Mesenchymal stem cell (in vitro differentiated cells and primary cell): ENCODE results near the gene PACSIN3.
A peak's percentile ranks its signal among the peaks of the same experiment; 100 is the strongest.

Source experiments
- DNase-seq: peaks from one replicate; pipeline ENCODE4 v3.0.0-alpha.2; 2013
- H2AFZ ChIP-seq: one replicate; pipeline ENCODE4 v1.6.1; 2013; ENCODE audit warnings: low read depth, mild to moderate bottlenecking, control low read depth, inconsistent platforms, low read length, moderate library complexity
- H2AK5ac ChIP-seq: 2 replicates; pipeline ENCODE4 v1.6.1; 2013; ENCODE audit warnings: low read length, moderate library complexity, mild to moderate bottlenecking, inconsistent platforms; ENCODE audit not compliant: severe bottlenecking
- H2BK120ac ChIP-seq: one replicate; pipeline ENCODE4 v1.6.1; 2013; ENCODE audit warnings: low read depth, mild to moderate bottlenecking, inconsistent platforms, low read length, moderate library complexity
- H2BK12ac ChIP-seq, 2 experiments: one replicate each; pipeline ENCODE4 v1.6.1; 2013; ENCODE audit warnings: inconsistent platforms in 2 of 2, low read length in 2 of 2, mild to moderate bottlenecking in 2 of 2, moderate library complexity in 2 of 2, control low read depth in 1 of 2
- H2BK15ac ChIP-seq: one replicate; pipeline ENCODE4 v1.6.1; 2013; ENCODE audit warnings: mild to moderate bottlenecking, low read depth, inconsistent platforms; ENCODE audit not compliant: poor library complexity, severe bottlenecking
- H2BK5ac ChIP-seq: 2 replicates; pipeline ENCODE4 v1.6.1; 2013; ENCODE audit warnings: low read depth, mild to moderate bottlenecking, low read length, control low read depth, inconsistent platforms; ENCODE audit not compliant: poor library complexity, severe bottlenecking
- H3K14ac ChIP-seq, 2 experiments: one replicate each; pipeline ENCODE4 v1.6.1; 2013; ENCODE audit warnings: inconsistent platforms in 2 of 2, low read length in 2 of 2, control low read depth in 1 of 2, mild to moderate bottlenecking in 1 of 2, moderate library complexity in 1 of 2
- H3K18ac ChIP-seq, 2 experiments: one replicate each; pipeline ENCODE4 v1.6.1; 2013; ENCODE audit warnings: inconsistent platforms in 2 of 2, low read length in 2 of 2, control low read depth in 1 of 2, low read depth in 1 of 2, mild to moderate bottlenecking in 1 of 2
- H3K23ac ChIP-seq, 2 experiments: one replicate each; pipeline ENCODE4 v1.6.1; 2013; ENCODE audit warnings: inconsistent platforms in 2 of 2, low read length in 2 of 2, mild to moderate bottlenecking in 2 of 2, moderate library complexity in 2 of 2, control low read depth in 1 of 2
- H3K27ac ChIP-seq: 2 replicates; pipeline ENCODE4 v1.5.1; 2013; ENCODE audit warnings: mild to moderate bottlenecking, moderate library complexity, low read length, control low read depth, inconsistent platforms; ENCODE audit not compliant: poor library complexity, severe bottlenecking
- H3K27me3 ChIP-seq, 2 experiments: 2 replicates each; pipeline versions ENCODE4 v1.6.1 to v1.7.0; 2013; ENCODE audit warnings: low read length in 2 of 2, mild to moderate bottlenecking in 2 of 2, moderate library complexity in 2 of 2, control low read depth in 1 of 2, inconsistent platforms in 1 of 2; ENCODE audit not compliant: control insufficient read depth in 1 of 2, insufficient read depth in 1 of 2
- H3K36me3 ChIP-seq, 2 experiments: 2 replicates each; pipeline versions ENCODE4 v1.6.1 to v1.7.0; 2013; ENCODE audit warnings: low read length in 2 of 2, control low read depth in 1 of 2, inconsistent platforms in 1 of 2, low read depth in 1 of 2, mild to moderate bottlenecking in 1 of 2; ENCODE audit not compliant: insufficient read depth in 2 of 2, control insufficient read depth in 1 of 2
- H3K4ac ChIP-seq, 2 experiments: one replicate each; pipeline ENCODE4 v1.6.1; 2013; ENCODE audit warnings: inconsistent platforms in 2 of 2, low read length in 2 of 2, mild to moderate bottlenecking in 2 of 2, moderate library complexity in 2 of 2, control low read depth in 1 of 2, low read depth in 1 of 2
- H3K4me1 ChIP-seq: 2 replicates; pipeline ENCODE4 v1.6.1; 2013; ENCODE audit warnings: low read depth, low read length, control low read depth; ENCODE audit not compliant: control insufficient read depth, insufficient read depth
- H3K4me2 ChIP-seq: 2 replicates; pipeline ENCODE4 v1.6.1; 2013; ENCODE audit warnings: low read length, mild to moderate bottlenecking, inconsistent platforms; ENCODE audit not compliant: poor library complexity, severe bottlenecking
- H3K4me3 ChIP-seq, 2 experiments: 2 replicates each; pipeline versions ENCODE4 v1.5.1 to v1.7.0; 2013; ENCODE audit warnings: low read length in 2 of 2, mild to moderate bottlenecking in 2 of 2, control low read depth in 1 of 2, low read depth in 1 of 2; ENCODE audit not compliant: insufficient read depth in 1 of 2
- H3K79me1 ChIP-seq: replicated peaks from 2 replicates; pipeline ENCODE4 v1.6.1; 2013; ENCODE audit warnings: mild to moderate bottlenecking, control low read depth, low read length, inconsistent platforms; ENCODE audit not compliant: poor library complexity, severe bottlenecking
- H3K9ac ChIP-seq: 2 replicates; pipeline ENCODE4 v1.7.0; 2013; ENCODE audit warnings: mild to moderate bottlenecking, low read length, moderate library complexity
- H3K9me3 ChIP-seq: 2 replicates; pipeline ENCODE4 v1.7.0; 2013; ENCODE audit warnings: mild to moderate bottlenecking, low read length; ENCODE audit not compliant: control insufficient read depth
- H4K8ac ChIP-seq: one replicate; pipeline ENCODE4 v1.6.1; 2013; ENCODE audit warnings: inconsistent platforms, mild to moderate bottlenecking, low read length, moderate library complexity
- H4K91ac ChIP-seq: one replicate; pipeline ENCODE4 v1.6.1; 2013; ENCODE audit warnings: mild to moderate bottlenecking, low read length, inconsistent platforms
- WGBS: methylation state at CpG from one replicate; pipeline ENCODE4 v1.1.7; 2013; ENCODE audit warnings: mixed read lengths; 5-methylcytosine and 5-hydroxymethylcytosine counted together

PACSIN3 gene

GRCh38 chr11:47155879-47156278 lies 30.4 kb downstream of the PACSIN3 start:
- Histone ChIP-seq H3K23ac (no peak overlapping the region), H3K4ac (no peak overlapping the region), H3K14ac (no peak overlapping the region), H3K79me1 (peaks cover 4% of the 10 kb centered on the region), H3K4me3 (no peak overlapping the region), H2AFZ (no peak overlapping the region), H3K4me1 (peaks cover 18% of the 10 kb centered on the region), H2BK15ac (no peak overlapping the region), H3K27ac (no peak overlapping the region), H3K9ac (no peak overlapping the region), H2BK5ac (no peak overlapping the region), H3K27me3 (no peaks in the 10 kb centered on the region), H2BK120ac (no peak overlapping the region), H4K8ac (no peak overlapping the region), H3K4me2 (no peak overlapping the region), H3K36me3 (peaks cover 22 to 32% of the 10 kb centered on the region in 2 experiments), H3K18ac (no peak overlapping the region), H2BK12ac (no peak overlapping the region), H3K9me3 (no peaks in the 10 kb centered on the region), H2AK5ac (no peak overlapping the region), H4K91ac (peak overlapping the region; percentile 28)
- WGBS: 84% methylated on average over 4 of the region's 4 CpGs
- DNase-seq: no peak

- Histone ChIP-seq H4K91ac (no peak overlapping the region), H3K9me3 (no peaks in the 10 kb centered on the region)
- DNase-seq: no peak
These were observed 31.3 kb downstream of the PACSIN3 start for GRCh38 chr11:47154616-47155570.

DNA sequence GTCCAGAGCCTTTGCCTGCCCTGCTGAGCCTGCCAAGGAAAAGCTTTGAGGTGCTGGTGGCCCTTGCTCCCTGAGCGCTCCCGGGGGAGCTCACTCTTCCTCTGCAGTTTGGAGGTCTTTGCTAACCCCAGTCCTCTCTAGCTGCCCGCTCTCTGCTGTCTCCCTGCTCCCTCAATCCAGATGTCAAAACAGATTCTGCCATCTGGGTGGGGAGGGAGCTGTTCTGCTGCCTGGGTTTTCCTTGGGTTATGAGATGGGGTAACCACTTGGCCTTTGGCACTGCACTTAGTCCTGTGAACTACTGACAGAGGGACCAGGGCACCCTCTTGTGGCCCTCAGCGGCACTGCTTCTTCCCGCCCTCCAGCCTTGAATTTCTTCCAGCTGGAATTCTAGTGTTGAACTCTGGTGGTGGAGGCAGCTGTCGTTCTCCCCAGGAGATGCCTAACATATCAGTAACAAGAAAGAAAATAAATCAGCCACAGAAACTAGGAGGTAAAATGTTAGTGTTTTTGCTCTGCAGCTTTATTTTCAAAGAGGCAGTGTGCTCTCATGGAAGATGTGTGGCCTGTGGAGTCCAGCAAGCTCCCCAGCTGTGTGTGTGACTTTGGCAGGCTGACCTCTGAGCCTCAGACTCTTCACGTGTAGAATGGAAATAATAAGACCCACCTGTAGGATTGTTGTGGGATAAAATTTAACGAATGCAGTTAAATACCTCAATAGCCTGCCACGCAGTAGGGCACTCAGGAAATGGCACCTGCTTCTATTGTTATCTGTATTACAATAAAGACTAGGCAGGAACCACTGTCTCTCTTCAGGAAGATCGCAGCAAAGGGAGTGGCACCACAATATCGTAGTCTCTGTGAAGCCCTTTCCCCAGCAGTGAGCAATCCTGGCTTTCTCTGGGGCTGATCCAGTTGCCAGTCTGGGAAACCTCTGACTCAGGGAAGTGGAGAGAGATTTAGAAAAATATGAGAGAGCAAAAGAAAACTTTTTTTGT lies 33.0 kb downstream of the PACSIN3 start:
- H3K23ac ChIP-seq: no peak overlapping the region
- 55% methylated on average over 8 of the region's 11 CpGs for WGBS
- peak overlapping the region; percentile 79 for H4K8ac ChIP-seq
- peaks cover 4% of the 10 kb centered on the region for H3K79me1 ChIP-seq
- peak overlapping the region in 1 of 2 experiments; percentile 68 for H3K18ac ChIP-seq
- H3K4me2 ChIP-seq: no peak overlapping the region
- peak; percentile 86 for DNase-seq
- no peak overlapping the region for H3K14ac ChIP-seq
- H4K91ac ChIP-seq: no peak overlapping the region
- H3K4ac ChIP-seq: peak overlapping the region in 1 of 2 experiments; percentile 37
- H3K27ac ChIP-seq: no peak overlapping the region
- peak overlapping the region; percentile 46 for H3K9ac ChIP-seq
- no peak overlapping the region for H2AFZ ChIP-seq
- H2BK12ac ChIP-seq: peak overlapping the region in 1 of 2 experiments; percentile 33
- no peak overlapping the region for H3K4me3 ChIP-seq
- H3K36me3 ChIP-seq: peaks cover 23 to 28% of the 10 kb centered on the region in 2 experiments
- no peaks in the 10 kb centered on the region for H3K27me3 ChIP-seq
- H3K9me3 ChIP-seq: no peaks in the 10 kb centered on the region
- H2BK5ac ChIP-seq: no peak overlapping the region
- peak overlapping the region; percentile 67 for H2BK15ac ChIP-seq
- peaks cover 18% of the 10 kb centered on the region for H3K4me1 ChIP-seq
- no peak overlapping the region for H2BK120ac ChIP-seq
- peak overlapping the region; percentile 37 for H2AK5ac ChIP-seq

More at GRCh38 chr11:47154616-47155570, 31.3 kb downstream of the PACSIN3 start:
- Histone ChIP-seq H3K14ac (no peak overlapping the region), H2BK15ac (no peak overlapping the region), H3K4me1 (peaks cover 18% of the 10 kb centered on the region), H2AK5ac (no peak overlapping the region), H3K18ac (peak overlapping the region in 1 of 2 experiments; percentile 13), H2BK5ac (no peak overlapping the region), H3K4me3 (no peak overlapping the region), H3K79me1 (peaks cover 4% of the 10 kb centered on the region), H3K4ac (no peak overlapping the region), H3K4me2 (no peak overlapping the region), H2BK12ac (no peak overlapping the region), H2BK120ac (no peak overlapping the region), H2AFZ (no peak overlapping the region), H3K27me3 (no peaks in the 10 kb centered on the region), H3K36me3 (peaks cover 19 to 28% of the 10 kb centered on the region in 2 experiments), H3K9ac (peak overlapping the region; percentile 7), H4K8ac (no peak overlapping the region), H3K27ac (no peak overlapping the region), H3K23ac (no peak overlapping the region)
- WGBS: 84% methylated on average over 17 of the region's 18 CpGs
